Measurements from ENCODE around the gene PACS2. TPM values are rescaled to one million over a fixed set of nuclear protein-coding genes. Genes with fewer than 3 reads are reported as not detected.

Gene PACS2
- total RNA-seq, 1 experiment from 2014 or later: 100 TPM

DNA sequence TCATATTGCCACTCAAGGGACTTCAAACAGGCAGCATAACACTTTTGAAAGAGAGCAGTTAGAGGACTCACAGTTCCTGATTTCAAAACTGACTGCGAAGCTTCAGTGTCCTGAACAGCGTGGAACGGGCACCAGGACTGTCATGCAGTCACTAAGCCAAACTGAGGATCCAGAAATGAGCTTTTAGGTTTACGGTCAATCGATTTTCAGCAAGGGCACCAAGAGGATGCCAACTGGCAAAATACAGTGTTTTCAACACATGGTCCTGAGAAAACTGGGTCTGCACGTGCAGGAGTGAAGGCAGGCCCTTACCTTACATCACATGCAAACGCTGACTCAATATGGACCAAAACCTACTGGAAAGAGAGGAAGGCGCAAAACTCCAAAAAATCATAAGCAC lies 29.4 kb upstream of the PACS2 start:
- Mint-ChIP-seq H3K4me3 (no peak overlapping the region), H3K4me1 (peaks cover 20% of the 10 kb centered on the region), H3K36me3 (no peaks in the 10 kb centered on the region), H3K9me3 (no peaks in the 10 kb centered on the region), H3K27me3 (ENCODE audit: low read depth) (no peaks in the 10 kb centered on the region), H3K27ac (no peak overlapping the region)
- TF ChIP-seq, protein P1, sequence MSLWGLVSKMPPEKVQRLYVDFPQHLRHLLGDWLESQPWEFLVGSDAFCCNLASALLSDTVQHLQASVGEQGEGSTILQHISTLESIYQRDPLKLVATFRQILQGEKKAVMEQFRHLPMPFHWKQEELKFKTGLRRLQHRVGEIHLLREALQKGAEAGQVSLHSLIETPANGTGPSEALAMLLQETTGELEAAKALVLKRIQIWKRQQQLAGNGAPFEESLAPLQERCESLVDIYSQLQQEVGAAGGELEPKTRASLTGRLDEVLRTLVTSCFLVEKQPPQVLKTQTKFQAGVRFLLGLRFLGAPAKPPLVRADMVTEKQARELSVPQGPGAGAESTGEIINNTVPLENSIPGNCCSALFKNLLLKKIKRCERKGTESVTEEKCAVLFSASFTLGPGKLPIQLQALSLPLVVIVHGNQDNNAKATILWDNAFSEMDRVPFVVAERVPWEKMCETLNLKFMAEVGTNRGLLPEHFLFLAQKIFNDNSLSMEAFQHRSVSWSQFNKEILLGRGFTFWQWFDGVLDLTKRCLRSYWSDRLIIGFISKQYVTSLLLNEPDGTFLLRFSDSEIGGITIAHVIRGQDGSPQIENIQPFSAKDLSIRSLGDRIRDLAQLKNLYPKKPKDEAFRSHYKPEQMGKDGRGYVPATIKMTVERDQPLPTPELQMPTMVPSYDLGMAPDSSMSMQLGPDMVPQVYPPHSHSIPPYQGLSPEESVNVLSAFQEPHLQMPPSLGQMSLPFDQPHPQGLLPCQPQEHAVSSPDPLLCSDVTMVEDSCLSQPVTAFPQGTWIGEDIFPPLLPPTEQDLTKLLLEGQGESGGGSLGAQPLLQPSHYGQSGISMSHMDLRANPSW (CRISPR knock-in tag; conservative IDR thresholded peaks at IDR 0.05; ENCODE audit: low read depth): no peak
- TF ChIP-seq MYBL2 (CRISPR knock-in tag; IDR thresholded peaks at IDR 0.05): no peak
- TF ChIP-seq SMAD4 (CRISPR knock-in tag; IDR thresholded peaks at IDR 0.05): no peak
- TF ChIP-seq GRHL2 (CRISPR knock-in tag; IDR thresholded peaks at IDR 0.05; ENCODE audit: insufficient replicate concordance, severe bottlenecking): no peak
- no peak for TF ChIP-seq TEAD1 (CRISPR knock-in tag; IDR thresholded peaks at IDR 0.05)
- no peak for TF ChIP-seq ZNF232 (CRISPR knock-in tag; IDR thresholded peaks at IDR 0.05)
- TF ChIP-seq, protein P2, sequence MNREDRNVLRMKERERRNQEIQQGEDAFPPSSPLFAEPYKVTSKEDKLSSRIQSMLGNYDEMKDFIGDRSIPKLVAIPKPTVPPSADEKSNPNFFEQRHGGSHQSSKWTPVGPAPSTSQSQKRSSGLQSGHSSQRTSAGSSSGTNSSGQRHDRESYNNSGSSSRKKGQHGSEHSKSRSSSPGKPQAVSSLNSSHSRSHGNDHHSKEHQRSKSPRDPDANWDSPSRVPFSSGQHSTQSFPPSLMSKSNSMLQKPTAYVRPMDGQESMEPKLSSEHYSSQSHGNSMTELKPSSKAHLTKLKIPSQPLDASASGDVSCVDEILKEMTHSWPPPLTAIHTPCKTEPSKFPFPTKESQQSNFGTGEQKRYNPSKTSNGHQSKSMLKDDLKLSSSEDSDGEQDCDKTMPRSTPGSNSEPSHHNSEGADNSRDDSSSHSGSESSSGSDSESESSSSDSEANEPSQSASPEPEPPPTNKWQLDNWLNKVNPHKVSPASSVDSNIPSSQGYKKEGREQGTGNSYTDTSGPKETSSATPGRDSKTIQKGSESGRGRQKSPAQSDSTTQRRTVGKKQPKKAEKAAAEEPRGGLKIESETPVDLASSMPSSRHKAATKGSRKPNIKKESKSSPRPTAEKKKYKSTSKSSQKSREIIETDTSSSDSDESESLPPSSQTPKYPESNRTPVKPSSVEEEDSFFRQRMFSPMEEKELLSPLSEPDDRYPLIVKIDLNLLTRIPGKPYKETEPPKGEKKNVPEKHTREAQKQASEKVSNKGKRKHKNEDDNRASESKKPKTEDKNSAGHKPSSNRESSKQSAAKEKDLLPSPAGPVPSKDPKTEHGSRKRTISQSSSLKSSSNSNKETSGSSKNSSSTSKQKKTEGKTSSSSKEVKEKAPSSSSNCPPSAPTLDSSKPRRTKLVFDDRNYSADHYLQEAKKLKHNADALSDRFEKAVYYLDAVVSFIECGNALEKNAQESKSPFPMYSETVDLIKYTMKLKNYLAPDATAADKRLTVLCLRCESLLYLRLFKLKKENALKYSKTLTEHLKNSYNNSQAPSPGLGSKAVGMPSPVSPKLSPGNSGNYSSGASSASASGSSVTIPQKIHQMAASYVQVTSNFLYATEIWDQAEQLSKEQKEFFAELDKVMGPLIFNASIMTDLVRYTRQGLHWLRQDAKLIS (CRISPR knock-in tag; IDR thresholded peaks at IDR 0.05; ENCODE audit: borderline replicate concordance): no peak
- no peak for TF ChIP-seq ZNF416 (CRISPR knock-in tag; IDR thresholded peaks at IDR 0.05)
- no peak for TF ChIP-seq NR1H2 (CRISPR knock-in tag; IDR thresholded peaks at IDR 0.05)
- TF ChIP-seq, protein P3, sequence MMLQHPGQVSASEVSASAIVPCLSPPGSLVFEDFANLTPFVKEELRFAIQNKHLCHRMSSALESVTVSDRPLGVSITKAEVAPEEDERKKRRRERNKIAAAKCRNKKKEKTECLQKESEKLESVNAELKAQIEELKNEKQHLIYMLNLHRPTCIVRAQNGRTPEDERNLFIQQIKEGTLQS (CRISPR knock-in tag; conservative IDR thresholded peaks at IDR 0.05): no peak
- ChIA-PET POLR2A (no interaction called here), CTCF (no interaction called here)
- ATAC-seq: no peak
- DNase-seq (ENCODE audit: low spot score): no peak

DNA sequence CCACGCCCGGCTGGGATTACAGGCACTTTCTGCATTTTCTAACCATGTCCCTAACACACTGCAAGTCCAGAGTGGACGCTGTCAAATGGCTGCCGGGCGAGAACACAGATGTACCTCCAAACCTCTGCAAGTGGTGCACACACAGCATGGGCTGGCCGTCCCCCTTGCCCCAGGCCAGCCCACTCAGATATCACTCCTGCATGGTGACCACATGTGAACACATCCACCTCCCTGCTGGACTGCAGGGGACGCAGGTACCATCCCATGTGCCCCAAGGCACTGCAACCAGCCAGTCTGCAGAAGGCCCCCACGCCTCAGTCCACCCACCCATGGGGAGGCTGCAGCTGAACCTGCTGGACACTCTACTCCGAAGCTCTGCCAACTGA lies 27.8 kb upstream of the PACS2 start:
- CTCF ChIA-PET: interaction anchor here (1.0 kb wide), 1 partner anchor 80 kb away, joined by 3 read pairs; no protein-coding TSS in a partner anchor
- Mint-ChIP-seq H3K9me3 (no peaks in the 10 kb centered on the region), H3K36me3 (no peaks in the 10 kb centered on the region), H3K4me3 (no peak overlapping the region), H3K27ac (no peak overlapping the region), H3K4me1 (peaks cover 18% of the 10 kb centered on the region), H3K27me3 (ENCODE audit: low read depth) (no peaks in the 10 kb centered on the region)
- no peak for ATAC-seq
- POLR2A ChIA-PET: no interaction called here
- DNase-seq (ENCODE audit: low spot score): no peak
- TF ChIP-seq JAZF1 (CRISPR knock-in tag; IDR thresholded peaks at IDR 0.05) (no peak), SP1 (CRISPR knock-in tag; conservative IDR thresholded peaks at IDR 0.05) (no peak), GTF2I (CRISPR knock-in tag; conservative IDR thresholded peaks at IDR 0.05) (no peak), SOX15 (CRISPR knock-in tag; IDR thresholded peaks at IDR 0.05) (no peak), MYBL2 (CRISPR knock-in tag; IDR thresholded peaks at IDR 0.05) (no peak), FOXP1 (CRISPR knock-in tag; IDR thresholded peaks at IDR 0.05; ENCODE audit: borderline replicate concordance) (no peak), NFATC4 (CRISPR knock-in tag; IDR thresholded peaks at IDR 0.05) (no peak), NFE2L1 (CRISPR knock-in tag; IDR thresholded peaks at IDR 0.05) (no peak), NR2C2 (CRISPR knock-in tag; IDR thresholded peaks at IDR 0.05) (no peak), EMX1 (CRISPR knock-in tag; IDR thresholded peaks at IDR 0.05) (no peak), RELA (CRISPR knock-in tag; IDR thresholded peaks at IDR 0.05; ENCODE audit: borderline replicate concordance) (no peak)
- TF ChIP-seq, protein P4, sequence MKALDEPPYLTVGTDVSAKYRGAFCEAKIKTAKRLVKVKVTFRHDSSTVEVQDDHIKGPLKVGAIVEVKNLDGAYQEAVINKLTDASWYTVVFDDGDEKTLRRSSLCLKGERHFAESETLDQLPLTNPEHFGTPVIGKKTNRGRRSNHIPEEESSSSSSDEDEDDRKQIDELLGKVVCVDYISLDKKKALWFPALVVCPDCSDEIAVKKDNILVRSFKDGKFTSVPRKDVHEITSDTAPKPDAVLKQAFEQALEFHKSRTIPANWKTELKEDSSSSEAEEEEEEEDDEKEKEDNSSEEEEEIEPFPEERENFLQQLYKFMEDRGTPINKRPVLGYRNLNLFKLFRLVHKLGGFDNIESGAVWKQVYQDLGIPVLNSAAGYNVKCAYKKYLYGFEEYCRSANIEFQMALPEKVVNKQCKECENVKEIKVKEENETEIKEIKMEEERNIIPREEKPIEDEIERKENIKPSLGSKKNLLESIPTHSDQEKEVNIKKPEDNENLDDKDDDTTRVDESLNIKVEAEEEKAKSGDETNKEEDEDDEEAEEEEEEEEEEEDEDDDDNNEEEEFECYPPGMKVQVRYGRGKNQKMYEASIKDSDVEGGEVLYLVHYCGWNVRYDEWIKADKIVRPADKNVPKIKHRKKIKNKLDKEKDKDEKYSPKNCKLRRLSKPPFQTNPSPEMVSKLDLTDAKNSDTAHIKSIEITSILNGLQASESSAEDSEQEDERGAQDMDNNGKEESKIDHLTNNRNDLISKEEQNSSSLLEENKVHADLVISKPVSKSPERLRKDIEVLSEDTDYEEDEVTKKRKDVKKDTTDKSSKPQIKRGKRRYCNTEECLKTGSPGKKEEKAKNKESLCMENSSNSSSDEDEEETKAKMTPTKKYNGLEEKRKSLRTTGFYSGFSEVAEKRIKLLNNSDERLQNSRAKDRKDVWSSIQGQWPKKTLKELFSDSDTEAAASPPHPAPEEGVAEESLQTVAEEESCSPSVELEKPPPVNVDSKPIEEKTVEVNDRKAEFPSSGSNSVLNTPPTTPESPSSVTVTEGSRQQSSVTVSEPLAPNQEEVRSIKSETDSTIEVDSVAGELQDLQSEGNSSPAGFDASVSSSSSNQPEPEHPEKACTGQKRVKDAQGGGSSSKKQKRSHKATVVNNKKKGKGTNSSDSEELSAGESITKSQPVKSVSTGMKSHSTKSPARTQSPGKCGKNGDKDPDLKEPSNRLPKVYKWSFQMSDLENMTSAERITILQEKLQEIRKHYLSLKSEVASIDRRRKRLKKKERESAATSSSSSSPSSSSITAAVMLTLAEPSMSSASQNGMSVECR (CRISPR knock-in tag; IDR thresholded peaks at IDR 0.05; ENCODE audit: borderline replicate concordance): no peak
- TF ChIP-seq, protein P5, sequence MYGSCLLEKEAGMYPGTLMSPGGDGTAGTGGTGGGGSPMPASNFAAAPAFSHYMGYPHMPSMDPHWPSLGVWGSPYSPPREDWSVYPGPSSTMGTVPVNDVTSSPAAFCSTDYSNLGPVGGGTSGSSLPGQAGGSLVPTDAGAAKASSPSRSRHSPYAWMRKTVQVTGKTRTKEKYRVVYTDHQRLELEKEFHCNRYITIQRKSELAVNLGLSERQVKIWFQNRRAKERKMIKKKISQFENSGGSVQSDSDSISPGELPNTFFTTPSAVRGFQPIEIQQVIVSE (CRISPR knock-in tag; IDR thresholded peaks at IDR 0.05; ENCODE audit: borderline replicate concordance): no peak
- TF ChIP-seq, protein P6, sequence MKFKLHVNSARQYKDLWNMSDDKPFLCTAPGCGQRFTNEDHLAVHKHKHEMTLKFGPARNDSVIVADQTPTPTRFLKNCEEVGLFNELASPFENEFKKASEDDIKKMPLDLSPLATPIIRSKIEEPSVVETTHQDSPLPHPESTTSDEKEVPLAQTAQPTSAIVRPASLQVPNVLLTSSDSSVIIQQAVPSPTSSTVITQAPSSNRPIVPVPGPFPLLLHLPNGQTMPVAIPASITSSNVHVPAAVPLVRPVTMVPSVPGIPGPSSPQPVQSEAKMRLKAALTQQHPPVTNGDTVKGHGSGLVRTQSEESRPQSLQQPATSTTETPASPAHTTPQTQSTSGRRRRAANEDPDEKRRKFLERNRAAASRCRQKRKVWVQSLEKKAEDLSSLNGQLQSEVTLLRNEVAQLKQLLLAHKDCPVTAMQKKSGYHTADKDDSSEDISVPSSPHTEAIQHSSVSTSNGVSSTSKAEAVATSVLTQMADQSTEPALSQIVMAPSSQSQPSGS (CRISPR knock-in tag; IDR thresholded peaks at IDR 0.05; ENCODE audit: borderline replicate concordance, low read depth): no peak
- TF ChIP-seq, protein P7, sequence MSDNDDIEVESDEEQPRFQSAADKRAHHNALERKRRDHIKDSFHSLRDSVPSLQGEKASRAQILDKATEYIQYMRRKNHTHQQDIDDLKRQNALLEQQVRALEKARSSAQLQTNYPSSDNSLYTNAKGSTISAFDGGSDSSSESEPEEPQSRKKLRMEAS (CRISPR knock-in tag; IDR thresholded peaks at IDR 0.05): no peak
